ENCODE results near the gene PCDH9.

The PCDH9 gene

DNA sequence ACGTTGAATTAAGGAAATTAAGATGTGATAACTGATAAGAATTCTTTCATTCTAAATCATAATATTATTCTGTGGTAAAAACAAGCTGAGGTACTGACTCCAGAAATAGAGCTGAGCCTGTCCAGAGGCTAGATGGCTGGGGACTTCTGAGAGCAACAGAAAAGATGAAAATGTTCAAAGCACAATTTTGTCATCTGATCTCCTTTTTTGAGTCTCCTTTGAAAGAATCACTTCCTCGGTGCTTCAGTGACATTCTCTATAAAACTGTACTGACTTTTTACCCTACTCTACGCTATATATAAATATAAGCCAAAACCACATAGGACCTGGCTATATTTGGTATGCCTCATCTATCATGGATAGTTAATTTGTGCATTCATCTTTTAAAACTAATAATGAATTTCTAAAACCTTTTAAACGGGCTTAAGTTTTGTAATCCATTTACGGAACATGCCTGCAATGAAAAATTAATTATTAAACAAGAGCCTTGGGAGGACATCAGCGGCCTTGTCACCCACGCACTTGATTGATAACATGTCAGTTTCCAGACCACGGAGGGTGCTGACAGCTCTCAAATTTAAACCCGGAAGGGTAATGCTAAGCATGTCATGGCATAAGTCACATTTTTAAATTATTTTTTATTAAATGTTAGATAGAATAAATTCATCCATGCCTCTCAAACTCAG is 235.5 kb downstream of the PCDH9 start:
- H3K27me3 ChIP-seq (replicated peaks; ENCODE audit: control insufficient read depth, insufficient read depth, low read length), result no peaks in the 10 kb centered on the region

GRCh38 chr13:66994097-66994496 is 236.0 kb downstream of the PCDH9 start:
- Histone ChIP-seq H3K4me1 (ENCODE audit: control insufficient read depth, insufficient read depth, low read length) (peaks cover 14% of the 10 kb centered on the region), H3K27me3 (replicated peaks; ENCODE audit: control insufficient read depth, insufficient read depth, low read length) (no peaks in the 10 kb centered on the region), H3K36me3 (ENCODE audit: control insufficient read depth, insufficient read depth, low read length, severe bottlenecking) (no peaks in the 10 kb centered on the region), H3K9me3 (ENCODE audit: control insufficient read depth, low read length) (no peaks in the 10 kb centered on the region), H3K4me3 (ENCODE audit: low read length) (peak overlapping the region; percentile 72), H3K9ac (ENCODE audit: low read length) (peak overlapping the region; percentile 70)
- peak; percentile 91 for DNase-seq (ENCODE audit: low read depth)

More for the DNA sequence above, 235.5 kb downstream of the PCDH9 start:
- Histone ChIP-seq H3K4me1 (ENCODE audit: control insufficient read depth, insufficient read depth, low read length) (peaks cover 14% of the 10 kb centered on the region), H3K9me3 (ENCODE audit: control insufficient read depth, low read length) (no peaks in the 10 kb centered on the region), H3K4me3 (ENCODE audit: low read length) (peak overlapping the region; percentile 72), H3K36me3 (ENCODE audit: control insufficient read depth, insufficient read depth, low read length, severe bottlenecking) (no peaks in the 10 kb centered on the region), H3K9ac (ENCODE audit: low read length) (peak overlapping the region; percentile 70)
- no peak for DNase-seq (ENCODE audit: low read depth)

DNA sequence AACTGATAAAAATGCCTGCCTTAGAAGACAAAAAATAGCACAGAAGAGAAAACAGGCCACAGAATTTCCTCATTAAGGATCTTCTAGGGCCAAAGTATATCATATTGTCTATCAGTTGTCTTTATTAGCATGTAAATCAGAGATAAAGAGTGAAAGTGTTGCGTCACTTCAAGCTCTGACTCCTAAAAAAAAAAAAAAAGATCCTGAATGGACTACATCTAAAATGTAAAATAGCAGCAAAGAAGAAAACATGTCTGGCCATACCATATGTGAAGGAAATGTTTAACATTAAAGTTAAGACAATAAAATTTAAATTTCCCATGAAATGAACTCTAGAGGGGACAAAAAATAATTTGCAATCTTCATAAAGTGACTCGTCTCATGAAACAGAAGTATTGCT is 237.4 kb downstream of the PCDH9 start:
- peaks cover 14% of the 10 kb centered on the region for H3K4me1 ChIP-seq (ENCODE audit: control insufficient read depth, insufficient read depth, low read length)

GRCh38 chr13:66992183-66992582 is 238.0 kb downstream of the PCDH9 start:
- no peak overlapping the region for H3K9ac ChIP-seq (ENCODE audit: low read length)
- peak; percentile 69 for DNase-seq (ENCODE audit: low read depth)
- no peak overlapping the region for H3K4me3 ChIP-seq (ENCODE audit: low read length)

More for the DNA sequence above, 237.4 kb downstream of the PCDH9 start:
- H3K27me3 ChIP-seq (replicated peaks; ENCODE audit: control insufficient read depth, insufficient read depth, low read length), result no peaks in the 10 kb centered on the region
- no peaks in the 10 kb centered on the region for H3K36me3 ChIP-seq (ENCODE audit: control insufficient read depth, insufficient read depth, low read length, severe bottlenecking)
- H3K9ac ChIP-seq (ENCODE audit: low read length), result no peak overlapping the region
- H3K9me3 ChIP-seq (ENCODE audit: control insufficient read depth, low read length), result no peaks in the 10 kb centered on the region
- no peak overlapping the region for H3K4me3 ChIP-seq (ENCODE audit: low read length)
- no peak for DNase-seq (ENCODE audit: low read depth)

GRCh38 chr13:66984241-66984640 is 245.9 kb downstream of the PCDH9 start:
- Histone ChIP-seq H3K27me3 (replicated peaks; ENCODE audit: control insufficient read depth, insufficient read depth, low read length) (no peaks in the 10 kb centered on the region), H3K9ac (ENCODE audit: low read length) (no peak overlapping the region), H3K9me3 (ENCODE audit: control insufficient read depth, low read length) (no peaks in the 10 kb centered on the region), H3K4me3 (ENCODE audit: low read length) (no peak overlapping the region), H3K4me1 (ENCODE audit: control insufficient read depth, insufficient read depth, low read length) (no peaks in the 10 kb centered on the region), H3K36me3 (ENCODE audit: control insufficient read depth, insufficient read depth, low read length, severe bottlenecking) (no peaks in the 10 kb centered on the region)
- DNase-seq (ENCODE audit: low read depth), result peak; percentile 70

More at GRCh38 chr13:66992183-66992582, 238.0 kb downstream of the PCDH9 start:
- H3K36me3 ChIP-seq (ENCODE audit: control insufficient read depth, insufficient read depth, low read length, severe bottlenecking), result no peaks in the 10 kb centered on the region
- H3K4me1 ChIP-seq (ENCODE audit: control insufficient read depth, insufficient read depth, low read length), result peaks cover 14% of the 10 kb centered on the region
- no peaks in the 10 kb centered on the region for H3K9me3 ChIP-seq (ENCODE audit: control insufficient read depth, low read length)
- no peaks in the 10 kb centered on the region for H3K27me3 ChIP-seq (replicated peaks; ENCODE audit: control insufficient read depth, insufficient read depth, low read length)

DNA sequence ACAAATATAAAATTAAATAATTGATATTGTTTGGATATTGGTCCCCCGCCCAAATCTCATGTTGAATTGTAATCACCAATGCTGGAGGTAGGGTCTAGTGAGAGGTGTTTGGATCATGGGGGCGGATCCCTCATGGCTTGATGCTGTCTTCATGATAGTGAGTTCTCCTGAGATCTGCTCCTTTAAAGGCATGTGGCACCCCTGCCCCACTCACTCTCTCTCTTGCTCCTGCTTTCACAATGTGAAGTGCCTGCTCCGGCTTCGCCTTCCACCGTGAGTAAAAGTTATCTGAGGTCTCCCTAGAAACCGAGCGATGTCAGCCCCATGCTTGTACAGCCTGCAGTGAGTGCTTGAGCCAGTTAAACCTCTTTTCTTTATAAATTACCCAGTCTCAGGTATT is 248.2 kb downstream of the PCDH9 start:
- no peaks in the 10 kb centered on the region for H3K4me1 ChIP-seq (ENCODE audit: control insufficient read depth, insufficient read depth, low read length)
- H3K9ac ChIP-seq (ENCODE audit: low read length), result no peak overlapping the region
- no peak for DNase-seq (ENCODE audit: low read depth)
- no peaks in the 10 kb centered on the region for H3K9me3 ChIP-seq (ENCODE audit: control insufficient read depth, low read length)
- no peaks in the 10 kb centered on the region for H3K36me3 ChIP-seq (ENCODE audit: control insufficient read depth, insufficient read depth, low read length, severe bottlenecking)
- H3K4me3 ChIP-seq (ENCODE audit: low read length), result no peak overlapping the region
- no peaks in the 10 kb centered on the region for H3K27me3 ChIP-seq (replicated peaks; ENCODE audit: control insufficient read depth, insufficient read depth, low read length)

- DNase-seq (ENCODE audit: low read depth), result no peak
- Histone ChIP-seq H3K9me3 (ENCODE audit: control insufficient read depth, low read length) (no peaks in the 10 kb centered on the region), H3K4me1 (ENCODE audit: control insufficient read depth, insufficient read depth, low read length) (peaks cover 3% of the 10 kb centered on the region), H3K27me3 (replicated peaks; ENCODE audit: control insufficient read depth, insufficient read depth, low read length) (no peaks in the 10 kb centered on the region), H3K36me3 (ENCODE audit: control insufficient read depth, insufficient read depth, low read length, severe bottlenecking) (no peaks in the 10 kb centered on the region), H3K9ac (ENCODE audit: low read length) (no peak overlapping the region), H3K4me3 (ENCODE audit: low read length) (no peak overlapping the region)
These were observed 253.0 kb downstream of the PCDH9 start for GRCh38 chr13:66977161-66977560.

GRCh38 chr13:66974889-66975288 is 255.2 kb downstream of the PCDH9 start:
- H3K9me3 ChIP-seq (ENCODE audit: control insufficient read depth, low read length), result no peaks in the 10 kb centered on the region
- no peak overlapping the region for H3K9ac ChIP-seq (ENCODE audit: low read length)
- no peaks in the 10 kb centered on the region for H3K27me3 ChIP-seq (replicated peaks; ENCODE audit: control insufficient read depth, insufficient read depth, low read length)
- DNase-seq (ENCODE audit: low read depth), result no peak
- H3K4me1 ChIP-seq (ENCODE audit: control insufficient read depth, insufficient read depth, low read length), result peaks cover 3% of the 10 kb centered on the region
- no peak overlapping the region for H3K4me3 ChIP-seq (ENCODE audit: low read length)
- no peaks in the 10 kb centered on the region for H3K36me3 ChIP-seq (ENCODE audit: control insufficient read depth, insufficient read depth, low read length, severe bottlenecking)

- Histone ChIP-seq H3K4me3 (ENCODE audit: low read length) (no peak overlapping the region), H3K4me1 (ENCODE audit: control insufficient read depth, insufficient read depth, low read length) (peaks cover 3% of the 10 kb centered on the region), H3K9ac (ENCODE audit: low read length) (no peak overlapping the region), H3K27me3 (replicated peaks; ENCODE audit: control insufficient read depth, insufficient read depth, low read length) (no peaks in the 10 kb centered on the region), H3K36me3 (ENCODE audit: control insufficient read depth, insufficient read depth, low read length, severe bottlenecking) (no peaks in the 10 kb centered on the region), H3K9me3 (ENCODE audit: control insufficient read depth, low read length) (no peaks in the 10 kb centered on the region)
- DNase-seq (ENCODE audit: low read depth), result no peak
These were observed 256.0 kb downstream of the PCDH9 start for GRCh38 chr13:66974174-66974573.

GRCh38 chr13:66972659-66973058 is 257.5 kb downstream of the PCDH9 start:
- H3K4me1 ChIP-seq (ENCODE audit: control insufficient read depth, insufficient read depth, low read length), result peaks cover 3% of the 10 kb centered on the region
- no peaks in the 10 kb centered on the region for H3K9me3 ChIP-seq (ENCODE audit: control insufficient read depth, low read length)
- H3K27me3 ChIP-seq (replicated peaks; ENCODE audit: control insufficient read depth, insufficient read depth, low read length), result no peaks in the 10 kb centered on the region
- H3K4me3 ChIP-seq (ENCODE audit: low read length), result no peak overlapping the region
- H3K9ac ChIP-seq (ENCODE audit: low read length), result no peak overlapping the region
- no peaks in the 10 kb centered on the region for H3K36me3 ChIP-seq (ENCODE audit: control insufficient read depth, insufficient read depth, low read length, severe bottlenecking)
- DNase-seq (ENCODE audit: low read depth), result peak; percentile 41

DNA sequence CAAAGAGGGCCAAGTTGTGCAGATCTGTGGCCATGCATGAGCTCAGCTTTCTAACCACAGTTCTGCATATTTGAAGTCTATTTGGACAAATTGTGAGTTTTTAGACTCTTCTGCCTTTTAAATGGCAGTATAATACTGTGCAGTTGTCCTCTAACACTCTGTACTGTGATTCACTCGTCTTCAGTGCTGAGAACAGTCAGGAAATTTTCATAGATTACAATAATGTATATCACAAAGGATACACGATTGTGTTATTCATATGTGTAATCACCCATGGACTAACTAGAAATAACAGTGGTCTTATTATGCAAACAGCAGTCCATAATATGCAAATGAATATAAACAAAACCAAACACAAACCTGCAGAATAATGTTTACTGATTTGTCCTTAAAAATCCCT is 259.1 kb downstream of the PCDH9 start:
- H3K9ac ChIP-seq (ENCODE audit: low read length), result no peak overlapping the region
- no peak overlapping the region for H3K4me3 ChIP-seq (ENCODE audit: low read length)
- H3K4me1 ChIP-seq (ENCODE audit: control insufficient read depth, insufficient read depth, low read length), result peaks cover 3% of the 10 kb centered on the region
- no peaks in the 10 kb centered on the region for H3K36me3 ChIP-seq (ENCODE audit: control insufficient read depth, insufficient read depth, low read length, severe bottlenecking)
- H3K9me3 ChIP-seq (ENCODE audit: control insufficient read depth, low read length), result no peaks in the 10 kb centered on the region
- H3K27me3 ChIP-seq (replicated peaks; ENCODE audit: control insufficient read depth, insufficient read depth, low read length), result no peaks in the 10 kb centered on the region
- DNase-seq (ENCODE audit: low read depth), result no peak

DNA sequence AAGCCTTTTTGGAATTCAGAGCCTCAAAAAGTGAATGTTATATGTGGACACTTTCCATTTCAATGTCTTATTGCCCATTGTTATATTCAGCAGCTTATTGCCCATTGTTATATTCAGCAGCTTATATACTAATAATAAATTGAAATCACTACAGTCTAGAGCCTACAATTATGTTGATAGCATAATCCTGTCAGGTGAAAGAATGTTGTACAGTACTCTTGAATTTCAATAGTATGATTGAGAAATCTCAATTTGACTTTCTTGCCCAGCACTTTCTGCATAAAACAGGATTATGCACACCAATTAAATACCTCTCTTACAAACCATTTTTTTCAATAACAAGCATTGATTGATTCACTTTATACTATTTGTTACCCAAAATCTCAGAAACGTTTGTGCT is 260.8 kb downstream of the PCDH9 start:
- no peaks in the 10 kb centered on the region for H3K36me3 ChIP-seq (ENCODE audit: control insufficient read depth, insufficient read depth, low read length, severe bottlenecking)
- H3K9me3 ChIP-seq (ENCODE audit: control insufficient read depth, low read length), result no peaks in the 10 kb centered on the region
- no peaks in the 10 kb centered on the region for H3K27me3 ChIP-seq (replicated peaks; ENCODE audit: control insufficient read depth, insufficient read depth, low read length)
- DNase-seq (ENCODE audit: low read depth), result no peak
- no peak overlapping the region for H3K4me3 ChIP-seq (ENCODE audit: low read length)
- H3K4me1 ChIP-seq (ENCODE audit: control insufficient read depth, insufficient read depth, low read length), result peaks cover 3% of the 10 kb centered on the region
- no peak overlapping the region for H3K9ac ChIP-seq (ENCODE audit: low read length)
